Loucy (cell line): ENCODE data around the gene P2RX1.

Source experiments
- H2AFZ ChIP-seq: fragments of 200-600 bp; sonication (generic); 2 replicates; pipeline ENCODE4 v1.6.0; 2016; ENCODE audit warnings: antibody characterized with exemption, mild to moderate bottlenecking, low read length, moderate library complexity
- H3F3A ChIP-seq: fragments of 200-600 bp; 2 replicates; pipeline ENCODE4 v1.6.0; 2016; ENCODE audit warnings: antibody characterized with exemption, low read depth, mild to moderate bottlenecking
- H3K27me3 ChIP-seq: fragments of 200-600 bp; sonication (generic); 2 replicates; pipeline ENCODE4 v1.6.1; 2014; ENCODE audit warnings: low read length, mild to moderate bottlenecking; ENCODE audit not compliant: insufficient read depth, poor library complexity, severe bottlenecking
- H3K36me3 ChIP-seq: fragments of 200-600 bp; sonication (generic); 2 replicates; pipeline ENCODE4 v1.6.1; 2016; ENCODE audit warnings: low read length; ENCODE audit not compliant: insufficient read depth
- H3K4me1 ChIP-seq: fragments of 200-600 bp; sonication (generic); 2 replicates; pipeline ENCODE4 v1.5.1; 2014; ENCODE audit warnings: low read length, mild to moderate bottlenecking; ENCODE audit not compliant: insufficient read depth, poor library complexity, severe bottlenecking
- H3K4me2 ChIP-seq: fragments of 200-600 bp; sonication (generic); 2 replicates; pipeline ENCODE4 v1.6.0; 2014; ENCODE audit warnings: antibody characterized with exemption, low read length, low read depth, mild to moderate bottlenecking; ENCODE audit not compliant: poor library complexity, severe bottlenecking
- H3K4me3 ChIP-seq: fragments of 200-600 bp; sonication (generic); 2 replicates; pipeline ENCODE4 v1.5.1; 2014; ENCODE audit warnings: low read length, mild to moderate bottlenecking, mixed read lengths; ENCODE audit not compliant: poor library complexity, severe bottlenecking
- H3K79me2 ChIP-seq: fragments of 200-600 bp; sonication (generic); 2 replicates; pipeline ENCODE4 v1.6.1; 2014; ENCODE audit warnings: low read length; ENCODE audit not compliant: insufficient read depth
- H3K9ac ChIP-seq: fragments of 200-600 bp; sonication (generic); 2 replicates; pipeline ENCODE4 v1.6.0; 2014; ENCODE audit warnings: mild to moderate bottlenecking, low read depth, low read length, moderate library complexity; ENCODE audit not compliant: poor library complexity, severe bottlenecking
- H3K9me2 ChIP-seq: fragments of 200-600 bp; sonication (generic); replicated peaks from 2 replicates; pipeline ENCODE4 v1.6.1; 2016; ENCODE audit warnings: low read depth, low read length, mixed read lengths
- H3K9me3 ChIP-seq: fragments of 200-600 bp; sonication (generic); 2 replicates; pipeline ENCODE4 v1.6.1; 2014; ENCODE audit warnings: mild to moderate bottlenecking, antibody characterized with exemption, low read length, low read depth; ENCODE audit not compliant: insufficient read depth
- H4K20me1 ChIP-seq: fragments of 200-600 bp; sonication (generic); 2 replicates; pipeline ENCODE4 v1.6.0; 2014; ENCODE audit warnings: antibody characterized with exemption, low read length, mild to moderate bottlenecking; ENCODE audit not compliant: insufficient read depth, poor library complexity, severe bottlenecking
- EZH2phosphoT487 ChIP-seq: fragments of 200-600 bp; IDR thresholded peaks from 2 replicates; pipeline ENCODE4 v1.6.1; 2018; ENCODE audit warnings: antibody characterized with exemption, mild to moderate bottlenecking, moderate library complexity, borderline replicate concordance
- TF ChIP-seq, protein P1 (sequence below): fragments of 200-600 bp; sonication (generic); conservative IDR thresholded peaks from 2 replicates; pipeline ENCODE4 v1.5.1; 2014; ENCODE audit warnings: mild to moderate bottlenecking, antibody characterized with exemption, low read length

Gene P2RX1

GRCh38 chr17:3926860-3927627 is 10.8 kb upstream of the P2RX1 start:
- H3K9me3 ChIP-seq: no peaks in the 10 kb centered on the region
- no peaks in the 10 kb centered on the region for H3K9me2 ChIP-seq
- TF ChIP-seq EZH2phosphoT487: no peak
- TF ChIP-seq, protein P1, sequence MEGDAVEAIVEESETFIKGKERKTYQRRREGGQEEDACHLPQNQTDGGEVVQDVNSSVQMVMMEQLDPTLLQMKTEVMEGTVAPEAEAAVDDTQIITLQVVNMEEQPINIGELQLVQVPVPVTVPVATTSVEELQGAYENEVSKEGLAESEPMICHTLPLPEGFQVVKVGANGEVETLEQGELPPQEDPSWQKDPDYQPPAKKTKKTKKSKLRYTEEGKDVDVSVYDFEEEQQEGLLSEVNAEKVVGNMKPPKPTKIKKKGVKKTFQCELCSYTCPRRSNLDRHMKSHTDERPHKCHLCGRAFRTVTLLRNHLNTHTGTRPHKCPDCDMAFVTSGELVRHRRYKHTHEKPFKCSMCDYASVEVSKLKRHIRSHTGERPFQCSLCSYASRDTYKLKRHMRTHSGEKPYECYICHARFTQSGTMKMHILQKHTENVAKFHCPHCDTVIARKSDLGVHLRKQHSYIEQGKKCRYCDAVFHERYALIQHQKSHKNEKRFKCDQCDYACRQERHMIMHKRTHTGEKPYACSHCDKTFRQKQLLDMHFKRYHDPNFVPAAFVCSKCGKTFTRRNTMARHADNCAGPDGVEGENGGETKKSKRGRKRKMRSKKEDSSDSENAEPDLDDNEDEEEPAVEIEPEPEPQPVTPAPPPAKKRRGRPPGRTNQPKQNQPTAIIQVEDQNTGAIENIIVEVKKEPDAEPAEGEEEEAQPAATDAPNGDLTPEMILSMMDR: no peak
- no peaks in the 10 kb centered on the region for H3K79me2 ChIP-seq
- H3K36me3 ChIP-seq: peaks cover 48% of the 10 kb centered on the region; the same call in 1 of the 2 replicates
- H4K20me1 ChIP-seq: no peaks in the 10 kb centered on the region
- H3K4me2 ChIP-seq: no peak overlapping the region
- no peak overlapping the region for H2AFZ ChIP-seq
- H3K4me3 ChIP-seq: no peak overlapping the region
- H3F3A ChIP-seq: no peaks in the 10 kb centered on the region
- no peak overlapping the region for H3K9ac ChIP-seq
- H3K27me3 ChIP-seq: no peaks in the 10 kb centered on the region
- no peaks in the 10 kb centered on the region for H3K4me1 ChIP-seq

GRCh38 chr17:3925684-3926485 is 9.6 kb upstream of the P2RX1 start:
- H3F3A ChIP-seq: no peaks in the 10 kb centered on the region
- no peak overlapping the region for H3K4me2 ChIP-seq
- no peaks in the 10 kb centered on the region for H3K9me3 ChIP-seq
- no peak overlapping the region for H2AFZ ChIP-seq
- H3K36me3 ChIP-seq: peaks cover 45% of the 10 kb centered on the region; the same call in 1 of the 2 replicates
- H3K9ac ChIP-seq: no peak overlapping the region
- no peaks in the 10 kb centered on the region for H3K9me2 ChIP-seq
- no peaks in the 10 kb centered on the region for H4K20me1 ChIP-seq
- H3K27me3 ChIP-seq: no peaks in the 10 kb centered on the region
- no peaks in the 10 kb centered on the region for H3K79me2 ChIP-seq
- TF ChIP-seq, protein P1: no peak
- TF ChIP-seq EZH2phosphoT487: no peak
- no peak overlapping the region for H3K4me3 ChIP-seq
- no peaks in the 10 kb centered on the region for H3K4me1 ChIP-seq

DNA sequence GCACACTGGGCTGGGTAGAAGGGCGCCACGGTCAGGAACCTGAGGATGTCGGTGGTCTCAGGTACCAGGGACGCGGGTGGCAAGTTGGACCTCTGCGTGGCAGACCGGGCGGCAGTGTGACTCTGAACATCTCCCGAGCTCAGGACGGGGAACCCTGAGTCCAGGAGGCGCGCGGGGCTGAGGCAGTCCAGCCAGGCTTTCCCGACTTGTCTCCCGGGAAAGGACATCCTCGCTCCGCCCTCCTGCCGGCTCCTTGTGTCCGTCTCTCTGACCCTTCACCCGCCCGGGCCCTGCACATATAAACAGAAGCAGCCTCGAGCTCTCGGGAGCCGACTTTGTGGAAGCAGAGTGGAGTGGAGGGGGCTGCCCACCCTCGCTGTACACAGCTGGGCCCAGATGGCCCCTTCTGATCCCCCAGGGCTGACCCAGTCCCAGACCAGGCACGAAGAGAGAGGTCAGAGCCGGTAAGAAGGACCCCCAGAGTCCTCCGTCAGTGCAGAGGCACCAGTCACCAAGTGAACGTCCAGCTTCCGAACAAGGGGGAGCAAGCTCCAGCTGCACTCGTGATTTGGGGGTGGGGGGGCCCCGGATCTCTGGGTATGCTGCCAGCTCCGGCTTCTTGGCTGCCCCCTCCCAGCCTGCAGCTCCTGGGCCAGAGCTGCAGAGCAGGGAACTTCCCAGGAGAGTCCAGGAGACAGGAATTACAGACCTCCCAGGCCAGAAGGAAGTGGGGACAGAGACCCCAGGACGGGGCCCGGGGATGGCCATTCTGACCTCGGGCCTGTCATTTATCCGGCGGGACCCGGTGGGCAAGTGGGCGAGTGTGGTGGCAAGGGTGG is 8.5 kb upstream of the P2RX1 start:
- H3K4me2 ChIP-seq: no peak overlapping the region
- H4K20me1 ChIP-seq: no peaks in the 10 kb centered on the region
- no peaks in the 10 kb centered on the region for H3K9me3 ChIP-seq
- no peak for TF ChIP-seq EZH2phosphoT487
- TF ChIP-seq, protein P1: no peak
- H3K9ac ChIP-seq: no peak overlapping the region
- no peaks in the 10 kb centered on the region for H3K9me2 ChIP-seq
- H3K4me1 ChIP-seq: no peaks in the 10 kb centered on the region
- H3F3A ChIP-seq: no peaks in the 10 kb centered on the region
- peaks cover 45% of the 10 kb centered on the region; the same call in 1 of the 2 replicates for H3K36me3 ChIP-seq
- H2AFZ ChIP-seq: no peak overlapping the region
- no peaks in the 10 kb centered on the region for H3K79me2 ChIP-seq
- H3K4me3 ChIP-seq: no peak overlapping the region
- no peaks in the 10 kb centered on the region for H3K27me3 ChIP-seq
